ES-I3 (cell line): ENCODE data around the gene LKAAEAR1.

Source experiments
- H3K36me3 ChIP-seq: 2 replicates; pipeline ENCODE4 v1.6.1; 2013; ENCODE audit warnings: mild to moderate bottlenecking, low read length, control low read depth, moderate library complexity; ENCODE audit not compliant: insufficient read depth
- H3K4me1 ChIP-seq: 2 replicates; pipeline ENCODE4 v1.6.1; 2013; ENCODE audit warnings: mild to moderate bottlenecking, control low read depth, low read length; ENCODE audit not compliant: insufficient read depth
- H3K9ac ChIP-seq: 2 replicates; pipeline ENCODE4 v1.6.1; 2013; ENCODE audit warnings: low read depth, mild to moderate bottlenecking, low read length, moderate library complexity
- H3K9me3 ChIP-seq: 2 replicates; pipeline ENCODE4 v1.6.1; 2013; ENCODE audit warnings: mild to moderate bottlenecking, low read length, moderate library complexity; ENCODE audit not compliant: control insufficient read depth, insufficient read depth

LKAAEAR1 gene

GRCh38 chr20:64074184-64074789 is 9.9 kb downstream of the LKAAEAR1 start:
- no peaks in the 10 kb centered on the region for H3K9me3 ChIP-seq
- no peak overlapping the region for H3K9ac ChIP-seq
- H3K36me3 ChIP-seq: no peaks in the 10 kb centered on the region
- H3K4me1 ChIP-seq: no peaks in the 10 kb centered on the region; the same call in 1 of the 2 replicates

DNA sequence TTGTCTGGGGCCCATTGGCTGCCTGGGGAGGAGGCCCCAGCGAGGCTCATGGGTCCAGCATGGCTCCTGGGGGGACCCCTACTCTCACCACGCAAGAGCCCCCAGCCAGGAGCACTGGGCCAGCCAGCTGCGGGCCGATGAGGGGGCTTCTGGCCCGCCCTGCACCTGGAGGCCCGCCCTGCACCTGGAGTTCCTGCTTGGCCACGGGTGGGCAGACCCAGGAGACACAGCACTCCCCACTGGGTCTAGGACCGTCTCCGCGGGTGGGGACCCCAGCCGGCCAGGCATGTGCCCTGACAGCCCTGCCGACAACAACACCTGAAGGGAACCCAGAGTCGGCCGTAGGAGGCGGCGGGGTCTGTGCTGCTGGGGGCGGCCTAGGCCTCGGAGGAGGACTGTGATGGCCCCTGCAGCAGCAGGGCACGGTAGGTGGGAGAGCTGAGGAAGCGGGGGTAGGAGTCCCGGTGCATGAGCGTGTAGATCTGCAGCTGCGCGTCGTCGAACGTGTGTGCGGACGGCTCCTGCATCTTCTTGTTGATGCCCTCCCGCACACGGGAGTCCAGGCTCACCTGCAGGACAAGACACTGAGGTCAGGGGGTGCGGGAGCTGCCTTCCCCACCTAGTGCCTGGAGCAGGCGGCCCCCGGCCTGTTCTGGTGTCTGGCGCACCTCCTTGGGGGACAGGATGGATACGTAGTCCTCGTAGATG is 10.6 kb downstream of the LKAAEAR1 start:
- Histone ChIP-seq H3K4me1 (no peaks in the 10 kb centered on the region; the same call in 1 of the 2 replicates), H3K9ac (no peak overlapping the region), H3K36me3 (no peaks in the 10 kb centered on the region), H3K9me3 (no peaks in the 10 kb centered on the region)

DNA sequence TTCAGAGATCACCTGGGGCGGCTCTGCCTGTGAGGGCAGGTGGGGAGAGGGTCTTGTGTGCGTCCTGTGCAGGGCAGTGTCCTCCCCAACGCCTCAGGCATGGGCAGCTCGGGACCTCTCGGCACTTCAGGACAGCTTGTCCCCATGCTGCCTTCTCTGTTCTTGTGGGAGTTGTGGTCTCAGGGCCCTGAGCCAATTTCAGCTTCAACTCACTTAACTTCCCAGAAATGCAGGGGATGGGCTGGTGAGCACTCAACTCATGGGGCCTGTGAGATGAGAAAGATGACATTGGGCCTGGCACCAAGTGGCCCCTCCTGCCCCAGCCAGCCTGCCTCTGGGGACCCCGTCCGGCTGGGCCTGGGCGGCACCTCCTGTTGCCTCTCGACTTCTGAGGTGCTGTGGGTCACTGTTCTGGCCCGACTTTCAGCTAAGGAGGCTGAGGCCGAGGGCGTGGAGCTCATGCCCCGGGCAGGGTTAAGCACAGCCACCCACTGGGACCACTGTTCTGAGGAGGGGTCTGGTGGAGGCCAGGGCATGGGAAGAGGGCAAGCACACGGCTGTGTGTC is 11.6 kb downstream of the LKAAEAR1 start:
- H3K9me3 ChIP-seq: no peaks in the 10 kb centered on the region
- no peaks in the 10 kb centered on the region for H3K36me3 ChIP-seq
- no peaks in the 10 kb centered on the region for H3K4me1 ChIP-seq
- H3K9ac ChIP-seq: no peak overlapping the region

DNA sequence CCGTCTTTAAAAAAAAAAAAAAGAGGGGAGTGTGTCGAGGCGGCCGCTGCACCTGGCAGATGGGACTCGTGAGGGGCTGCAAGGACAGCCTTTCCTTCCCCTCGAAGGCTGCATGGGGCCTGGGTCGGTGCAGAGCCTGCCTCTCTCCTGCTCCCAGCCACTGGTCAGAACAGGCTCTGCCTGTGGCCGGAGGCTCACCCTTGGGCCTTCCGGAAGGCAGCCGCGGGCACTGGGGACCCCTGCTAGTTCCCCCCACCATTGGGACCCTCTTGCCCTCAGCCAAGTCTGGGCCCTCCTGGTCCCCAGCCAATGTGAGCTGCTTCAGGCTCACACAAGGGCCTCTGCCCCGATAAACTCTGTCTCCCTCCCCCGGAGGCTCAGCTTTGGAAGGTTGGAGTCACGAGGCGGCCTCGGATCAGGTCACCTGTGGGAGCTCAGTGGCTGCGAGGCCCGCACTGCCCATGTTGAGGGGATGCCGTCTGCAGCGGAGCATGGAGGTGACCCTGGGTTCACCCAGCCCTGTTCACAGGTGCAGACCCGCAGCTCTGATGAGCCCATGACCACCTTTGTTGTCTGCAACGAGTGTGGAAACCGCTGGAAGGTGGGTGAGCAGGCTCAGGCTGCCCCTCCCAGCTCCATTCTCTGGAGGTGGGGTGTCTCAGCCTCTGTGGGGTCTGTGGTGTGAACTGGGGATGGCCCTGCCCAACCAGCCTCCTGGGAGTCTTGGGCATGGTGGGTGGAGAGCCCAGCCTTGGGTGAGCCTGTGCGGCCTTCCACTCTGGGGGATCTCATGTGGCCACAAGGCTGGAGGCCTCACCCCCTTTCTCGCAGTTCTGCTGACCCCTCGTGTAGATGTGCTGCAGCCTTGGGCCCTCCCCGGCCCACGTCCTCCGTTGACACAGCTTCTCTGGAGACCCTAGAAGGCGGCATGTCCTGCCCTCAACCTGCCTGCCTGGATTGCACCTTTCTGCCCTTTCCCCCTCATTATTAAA is 12.6 kb downstream of the LKAAEAR1 start:
- Histone ChIP-seq H3K9me3 (no peaks in the 10 kb centered on the region), H3K9ac (no peak overlapping the region), H3K4me1 (peaks cover under 1% of the 10 kb centered on the region; the same call in 1 of the 2 replicates), H3K36me3 (no peaks in the 10 kb centered on the region)

GRCh38 chr20:64070244-64070993 is 13.8 kb downstream of the LKAAEAR1 start:
- Histone ChIP-seq H3K36me3 (no peaks in the 10 kb centered on the region), H3K9me3 (no peaks in the 10 kb centered on the region), H3K9ac (no peak overlapping the region), H3K4me1 (peaks cover 11% of the 10 kb centered on the region)

GRCh38 chr20:64069614-64070243 is 14.5 kb downstream of the LKAAEAR1 start:
- H3K9me3 ChIP-seq: no peaks in the 10 kb centered on the region
- no peak overlapping the region for H3K9ac ChIP-seq
- H3K36me3 ChIP-seq: no peaks in the 10 kb centered on the region
- H3K4me1 ChIP-seq: peaks cover 16% of the 10 kb centered on the region

- Histone ChIP-seq H3K36me3 (no peaks in the 10 kb centered on the region), H3K9me3 (no peaks in the 10 kb centered on the region), H3K9ac (no peak overlapping the region), H3K4me1 (peaks cover 20% of the 10 kb centered on the region)
These were observed 15.0 kb downstream of the LKAAEAR1 start for GRCh38 chr20:64069209-64069613.

DNA sequence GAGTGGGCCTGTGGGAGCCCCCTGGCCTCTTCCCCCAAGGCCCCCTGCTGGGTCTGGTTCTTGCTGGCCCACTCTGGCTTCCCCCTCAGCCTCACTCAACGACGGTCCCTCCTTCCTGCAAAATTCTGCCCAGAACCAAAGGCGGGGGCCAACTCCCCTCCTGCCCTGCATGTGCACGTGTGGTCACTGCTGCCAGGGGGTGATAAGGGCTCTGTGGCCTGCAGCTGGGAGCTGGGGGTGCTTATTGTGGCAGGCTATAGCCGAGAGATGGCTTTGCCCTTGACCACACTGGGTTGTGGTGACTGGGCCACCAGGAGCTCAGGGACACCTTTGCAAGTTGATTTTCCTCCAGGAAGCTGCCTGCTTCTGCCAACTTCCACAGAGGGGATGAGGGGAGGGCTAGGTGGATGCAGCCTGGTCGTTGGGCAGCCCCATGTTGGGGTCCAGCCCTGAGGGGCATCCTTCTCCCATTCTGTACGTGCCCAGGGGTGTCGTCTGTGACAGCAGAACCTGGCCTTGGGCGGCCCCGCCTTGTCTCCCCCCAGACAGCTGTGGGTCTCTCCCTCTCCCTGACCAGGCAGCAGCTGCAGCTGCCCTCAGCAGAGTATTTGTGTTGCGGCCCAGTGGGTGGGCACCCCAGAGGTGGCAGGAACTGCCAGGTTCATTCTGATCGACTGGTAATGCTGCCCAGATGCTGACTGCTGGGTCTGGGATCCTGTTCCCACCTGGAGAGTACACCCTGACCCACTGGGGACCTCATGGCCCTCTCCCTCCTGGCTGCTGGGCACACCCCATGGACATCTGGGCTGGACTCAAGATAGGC is 15.6 kb downstream of the LKAAEAR1 start:
- Histone ChIP-seq H3K36me3 (no peaks in the 10 kb centered on the region), H3K9ac (no peak overlapping the region), H3K9me3 (no peaks in the 10 kb centered on the region), H3K4me1 (peaks cover 21% of the 10 kb centered on the region)

DNA sequence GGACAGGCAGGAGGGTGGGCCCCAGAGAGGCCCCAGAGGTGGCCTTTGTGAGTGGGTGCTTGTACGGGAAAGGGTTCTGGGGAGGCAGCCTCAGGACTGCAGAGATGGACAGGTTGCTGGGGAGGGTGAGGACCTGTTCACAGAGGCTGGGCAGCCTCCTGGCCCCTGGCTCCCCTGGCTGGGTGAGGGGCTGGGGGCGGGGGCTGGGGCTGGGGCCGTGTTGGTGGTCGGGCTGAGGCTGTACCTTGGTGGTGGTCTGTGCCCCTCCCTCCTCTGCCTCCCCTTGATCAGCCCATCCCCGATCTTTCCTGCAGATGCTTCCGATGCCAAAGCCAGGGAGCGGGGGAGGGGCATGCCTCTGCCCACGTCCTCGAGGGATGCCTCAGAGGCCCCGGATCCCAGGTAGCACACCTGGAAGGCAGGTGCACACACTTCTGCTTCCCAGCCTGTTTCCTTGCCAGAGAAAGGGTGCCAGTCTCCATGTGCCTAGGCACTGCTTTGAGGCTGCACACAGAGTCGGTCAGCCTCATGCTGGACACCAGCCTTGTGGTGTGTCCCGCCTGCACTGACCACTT is 16.4 kb downstream of the LKAAEAR1 start:
- Histone ChIP-seq H3K9me3 (no peaks in the 10 kb centered on the region), H3K9ac (no peak overlapping the region), H3K36me3 (no peaks in the 10 kb centered on the region), H3K4me1 (peaks cover 21% of the 10 kb centered on the region)

- H3K4me1 ChIP-seq: peaks cover 24% of the 10 kb centered on the region
- no peaks in the 10 kb centered on the region for H3K36me3 ChIP-seq
- no peak overlapping the region for H3K9ac ChIP-seq
- H3K9me3 ChIP-seq: no peaks in the 10 kb centered on the region
These were observed 17.1 kb downstream of the LKAAEAR1 start for GRCh38 chr20:64067005-64067632.

DNA sequence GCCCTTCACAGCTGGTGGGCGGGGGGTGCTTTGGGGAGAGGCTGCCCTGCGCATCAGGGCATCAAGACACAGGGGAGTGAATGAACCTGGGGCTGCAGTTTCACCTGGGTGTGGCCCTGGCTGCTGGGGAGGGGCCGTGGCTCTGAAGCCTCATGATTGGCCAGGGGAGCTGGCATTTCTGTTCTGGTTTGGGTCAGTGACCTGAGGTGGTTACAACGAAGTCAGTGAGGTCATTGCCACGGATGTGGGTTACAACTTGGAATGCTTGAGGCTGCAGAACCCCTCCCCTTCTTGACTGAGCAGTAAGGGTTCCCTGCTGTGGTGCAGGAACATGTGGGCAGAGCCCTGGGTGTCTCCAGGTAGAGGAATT is 18.2 kb downstream of the LKAAEAR1 start:
- Histone ChIP-seq H3K36me3 (no peaks in the 10 kb centered on the region), H3K9me3 (no peaks in the 10 kb centered on the region), H3K9ac (no peak overlapping the region), H3K4me1 (peaks cover 26% of the 10 kb centered on the region)
